Activated naive CD4-positive, alpha-beta T cell treated with anti-CD3 and anti-CD28 coated beads for 36 hours (primary cell): ENCODE measurements around the gene OSBPL8. TPM values are rescaled to one million over a fixed set of nuclear protein-coding genes. Genes with fewer than 3 reads are reported as not detected.

Source experiments
- CTCF ChIA-PET: fragments of 350-600 bp; sonication (Branson Sonifier 250); formaldehyde crosslinking; loops from one replicate; lab custom pipeline; 2021; ENCODE audit warnings: antibody characterized with exemption; lab: Charles Lee
- DNase-seq: peaks from one replicate; pipeline ENCODE4 v3.0.0-alpha.2; 2020
- H3K27ac Mint-ChIP-seq: one replicate; pipeline ENCODE4 v1.8.0; 2021; ENCODE audit warnings: mild to moderate bottlenecking, mixed read lengths
- H3K27me3 Mint-ChIP-seq: one replicate; pipeline ENCODE4 v1.8.0; 2021; ENCODE audit warnings: low read depth, mixed read lengths
- H3K36me3 Mint-ChIP-seq: one replicate; pipeline ENCODE4 v1.8.0; 2021; ENCODE audit warnings: low read depth, mixed read lengths
- H3K4me1 Mint-ChIP-seq: one replicate; pipeline ENCODE4 v1.8.0; 2021; ENCODE audit warnings: low read depth, mixed read lengths
- H3K4me3 Mint-ChIP-seq: one replicate; pipeline ENCODE4 v1.8.0; 2021; ENCODE audit warnings: mild to moderate bottlenecking, moderate library complexity, mixed read lengths
- H3K9me3 Mint-ChIP-seq: one replicate; pipeline ENCODE4 v1.8.0; 2021; ENCODE audit warnings: mixed read lengths
- intact Hi-C: fragments of 100-400 bp; cut with micrococcal nuclease; formaldehyde crosslinking; loops from one replicate; pipeline ENCODE4 v1.15.1; 2023
- total RNA-seq, 2 experiments: library from RNA; stranded (reverse); gene quantifications; one replicate each; pipeline ENCODE4 v1.2.3, GENCODE V29; 2021

Gene OSBPL8
- total RNA-seq, 2 experiments from 2014 or later, result 56.8 to 63.7 TPM

GRCh38 chr12:76424941-76425340 is 134.6 kb downstream of the OSBPL8 start:
- Mint-ChIP-seq H3K27ac (no peak overlapping the region), H3K27me3 (no peaks in the 10 kb centered on the region), H3K4me3 (no peak overlapping the region), H3K4me1 (peaks cover 9% of the 10 kb centered on the region), H3K9me3 (peaks cover 19% of the 10 kb centered on the region), H3K36me3 (peaks cover 17% of the 10 kb centered on the region)
- intact Hi-C loops, result no loop called here
- CTCF ChIA-PET, result interaction anchor here (1.3 kb wide), 1 partner anchor 32 kb away, joined by 3 read pairs; no protein-coding TSS in a partner anchor
- no peak for DNase-seq

- Mint-ChIP-seq H3K27me3 (no peaks in the 10 kb centered on the region), H3K4me1 (peaks cover 12% of the 10 kb centered on the region), H3K36me3 (peaks cover 17% of the 10 kb centered on the region), H3K9me3 (peaks cover 19% of the 10 kb centered on the region), H3K4me3 (no peak overlapping the region), H3K27ac (no peak overlapping the region)
- CTCF ChIA-PET, result interaction anchor here (1.1 kb wide), 1 partner anchor 34 kb away, joined by 3 read pairs; no protein-coding TSS in a partner anchor
- intact Hi-C loops, result no loop called here
- no peak for DNase-seq
These were observed 136.8 kb downstream of the OSBPL8 start for GRCh38 chr12:76422543-76423438.

GRCh38 chr12:76422154-76422542 is 137.4 kb downstream of the OSBPL8 start:
- no peaks in the 10 kb centered on the region for H3K27me3 Mint-ChIP-seq
- CTCF ChIA-PET, result interaction anchor here (1.1 kb wide), 1 partner anchor 34 kb away, joined by 3 read pairs; no protein-coding TSS in a partner anchor
- H3K9me3 Mint-ChIP-seq, result peaks cover 19% of the 10 kb centered on the region
- intact Hi-C loops, result no loop called here
- peaks cover 17% of the 10 kb centered on the region for H3K4me1 Mint-ChIP-seq
- DNase-seq, result no peak
- no peak overlapping the region for H3K27ac Mint-ChIP-seq
- peaks cover 17% of the 10 kb centered on the region for H3K36me3 Mint-ChIP-seq
- no peak overlapping the region for H3K4me3 Mint-ChIP-seq

GRCh38 chr12:76421046-76421445 is 138.5 kb downstream of the OSBPL8 start:
- H3K27ac Mint-ChIP-seq, result no peak overlapping the region
- H3K36me3 Mint-ChIP-seq, result peaks cover 9% of the 10 kb centered on the region
- H3K4me3 Mint-ChIP-seq, result no peak overlapping the region
- intact Hi-C loops, result no loop called here
- no peak for DNase-seq
- H3K4me1 Mint-ChIP-seq, result peaks cover 20% of the 10 kb centered on the region
- H3K27me3 Mint-ChIP-seq, result no peaks in the 10 kb centered on the region
- CTCF ChIA-PET, result interaction anchor here (0.7 to 1.3 kb wide), 2 partner anchors 165 to 244 kb away, joined by 3 to 4 read pairs; no protein-coding TSS in a partner anchor
- H3K9me3 Mint-ChIP-seq, result peaks cover 13% of the 10 kb centered on the region

- H3K27me3 Mint-ChIP-seq, result no peaks in the 10 kb centered on the region
- H3K36me3 Mint-ChIP-seq, result peaks cover 3% of the 10 kb centered on the region
- H3K4me1 Mint-ChIP-seq, result peaks cover 20% of the 10 kb centered on the region
- no peak for DNase-seq
- no peak overlapping the region for H3K27ac Mint-ChIP-seq
- H3K4me3 Mint-ChIP-seq, result no peak overlapping the region
- CTCF ChIA-PET, result interaction anchor here (0.7 to 1.3 kb wide), 2 partner anchors 166 to 243 kb away, joined by 3 to 4 read pairs; no protein-coding TSS in a partner anchor
- peaks cover 9% of the 10 kb centered on the region for H3K9me3 Mint-ChIP-seq
- intact Hi-C loops, result no loop called here
These were observed 139.3 kb downstream of the OSBPL8 start for GRCh38 chr12:76420222-76420621.

GRCh38 chr12:76417116-76417515 is 142.5 kb downstream of the OSBPL8 start:
- Mint-ChIP-seq H3K4me3 (no peak overlapping the region), H3K36me3 (no peaks in the 10 kb centered on the region), H3K4me1 (peaks cover 13% of the 10 kb centered on the region), H3K27me3 (no peaks in the 10 kb centered on the region), H3K27ac (no peak overlapping the region), H3K9me3 (no peaks in the 10 kb centered on the region)
- CTCF ChIA-PET, result interaction anchor here (0.6 to 0.7 kb wide), 2 partner anchors 23 to 39 kb away, joined by 3 to 5 read pairs; no protein-coding TSS in a partner anchor
- intact Hi-C loops, result no loop called here
- no peak for DNase-seq

GRCh38 chr12:76413121-76413520 is 146.4 kb downstream of the OSBPL8 start:
- intact Hi-C loops, result no loop called here
- H3K27ac Mint-ChIP-seq, result no peak overlapping the region

GRCh38 chr12:76410781-76411180 is 148.8 kb downstream of the OSBPL8 start:
- peaks cover 5% of the 10 kb centered on the region for H3K4me1 Mint-ChIP-seq
- H3K27me3 Mint-ChIP-seq, result no peaks in the 10 kb centered on the region
- CTCF ChIA-PET, result no interaction called here
- intact Hi-C loops, result no loop called here
- H3K9me3 Mint-ChIP-seq, result no peaks in the 10 kb centered on the region
- peaks cover 2% of the 10 kb centered on the region for H3K36me3 Mint-ChIP-seq
- H3K27ac Mint-ChIP-seq, result no peak overlapping the region
- H3K4me3 Mint-ChIP-seq, result no peak overlapping the region
- DNase-seq, result no peak

More at GRCh38 chr12:76413121-76413520, 146.4 kb downstream of the OSBPL8 start:
- H3K4me3 Mint-ChIP-seq, result no peak overlapping the region
- peaks cover 13% of the 10 kb centered on the region for H3K4me1 Mint-ChIP-seq
- no peaks in the 10 kb centered on the region for H3K27me3 Mint-ChIP-seq
- no peak for DNase-seq
- CTCF ChIA-PET, result no interaction called here
- H3K36me3 Mint-ChIP-seq, result peaks cover 2% of the 10 kb centered on the region
- no peaks in the 10 kb centered on the region for H3K9me3 Mint-ChIP-seq

GRCh38 chr12:76410371-76410770 is 149.2 kb downstream of the OSBPL8 start:
- no peak for DNase-seq
- Mint-ChIP-seq H3K27ac (no peak overlapping the region), H3K4me1 (peaks cover 5% of the 10 kb centered on the region), H3K36me3 (peaks cover 2% of the 10 kb centered on the region), H3K4me3 (no peak overlapping the region), H3K9me3 (no peaks in the 10 kb centered on the region), H3K27me3 (no peaks in the 10 kb centered on the region)
- intact Hi-C loops, result no loop called here
- CTCF ChIA-PET, result interaction anchor here (1.0 kb wide), 1 partner anchor 46 kb away, joined by 4 read pairs; no protein-coding TSS in a partner anchor

- no peak overlapping the region for H3K27ac Mint-ChIP-seq
These were observed 150.5 kb downstream of the OSBPL8 start for GRCh38 chr12:76409074-76409473.

GRCh38 chr12:76407710-76408109 is 151.9 kb downstream of the OSBPL8 start:
- CTCF ChIA-PET, result no interaction called here
- no peak for DNase-seq
- Mint-ChIP-seq H3K9me3 (no peaks in the 10 kb centered on the region), H3K36me3 (peaks cover 2% of the 10 kb centered on the region), H3K27ac (no peak overlapping the region), H3K4me1 (peaks cover 3% of the 10 kb centered on the region), H3K27me3 (no peaks in the 10 kb centered on the region), H3K4me3 (no peak overlapping the region)
- intact Hi-C loops, result no loop called here

More at GRCh38 chr12:76409074-76409473, 150.5 kb downstream of the OSBPL8 start:
- CTCF ChIA-PET, result interaction anchor here (1.0 kb wide), 1 partner anchor 47 kb away, joined by 5 read pairs; no protein-coding TSS in a partner anchor
- H3K9me3 Mint-ChIP-seq, result no peaks in the 10 kb centered on the region
- H3K4me1 Mint-ChIP-seq, result peaks cover 5% of the 10 kb centered on the region
- peaks cover 2% of the 10 kb centered on the region for H3K36me3 Mint-ChIP-seq
- intact Hi-C loops, result no loop called here
- H3K27me3 Mint-ChIP-seq, result no peaks in the 10 kb centered on the region
- no peak overlapping the region for H3K4me3 Mint-ChIP-seq
- no peak for DNase-seq

GRCh38 chr12:76402259-76402658 is 157.3 kb downstream of the OSBPL8 start:
- H3K36me3 Mint-ChIP-seq, result peaks cover 3% of the 10 kb centered on the region
- H3K27me3 Mint-ChIP-seq, result no peaks in the 10 kb centered on the region
- H3K9me3 Mint-ChIP-seq, result no peaks in the 10 kb centered on the region
- intact Hi-C loops, result no loop called here
- no peak overlapping the region for H3K4me3 Mint-ChIP-seq
- no peak overlapping the region for H3K27ac Mint-ChIP-seq
- H3K4me1 Mint-ChIP-seq, result no peaks in the 10 kb centered on the region
- DNase-seq, result no peak
- CTCF ChIA-PET, result no interaction called here
